D721Med (cell line): ENCODE measurements around the gene CDK5RAP2.

Experiments
- DNase-seq: peaks from one replicate; pipeline ENCODE4 v3.0.0; 2011; ENCODE audit warnings: low spot score; ENCODE audit not compliant: insufficient read length
- FAIRE-seq: peaks from 2 replicates; lab custom pipeline; 2011; peaks lifted over from hg19 to GRCh38; lab: Jason Lieb, UNC
- TF ChIP-seq, protein P1 (sequence below): IDR thresholded peaks from 2 replicates; pipeline ENCODE4 v1.5.1; 2012; ENCODE audit warnings: mild to moderate bottlenecking, control low read depth; ENCODE audit not compliant: insufficient read depth; ENCODE audit errors: missing control alignments

CDK5RAP2 gene

GRCh38 chr9:120486835-120487234, 93.1 kb downstream of the CDK5RAP2 start:
- FAIRE-seq (no peak), DNase-seq (no peak)
- TF ChIP-seq, protein P1, sequence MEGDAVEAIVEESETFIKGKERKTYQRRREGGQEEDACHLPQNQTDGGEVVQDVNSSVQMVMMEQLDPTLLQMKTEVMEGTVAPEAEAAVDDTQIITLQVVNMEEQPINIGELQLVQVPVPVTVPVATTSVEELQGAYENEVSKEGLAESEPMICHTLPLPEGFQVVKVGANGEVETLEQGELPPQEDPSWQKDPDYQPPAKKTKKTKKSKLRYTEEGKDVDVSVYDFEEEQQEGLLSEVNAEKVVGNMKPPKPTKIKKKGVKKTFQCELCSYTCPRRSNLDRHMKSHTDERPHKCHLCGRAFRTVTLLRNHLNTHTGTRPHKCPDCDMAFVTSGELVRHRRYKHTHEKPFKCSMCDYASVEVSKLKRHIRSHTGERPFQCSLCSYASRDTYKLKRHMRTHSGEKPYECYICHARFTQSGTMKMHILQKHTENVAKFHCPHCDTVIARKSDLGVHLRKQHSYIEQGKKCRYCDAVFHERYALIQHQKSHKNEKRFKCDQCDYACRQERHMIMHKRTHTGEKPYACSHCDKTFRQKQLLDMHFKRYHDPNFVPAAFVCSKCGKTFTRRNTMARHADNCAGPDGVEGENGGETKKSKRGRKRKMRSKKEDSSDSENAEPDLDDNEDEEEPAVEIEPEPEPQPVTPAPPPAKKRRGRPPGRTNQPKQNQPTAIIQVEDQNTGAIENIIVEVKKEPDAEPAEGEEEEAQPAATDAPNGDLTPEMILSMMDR, result no peak

- FAIRE-seq, result no peak
- no peak for DNase-seq
- TF ChIP-seq, protein P1, result no peak
Observed at GRCh38 chr9:120486347-120486746, 93.6 kb downstream of the CDK5RAP2 start.

GRCh38 chr9:120485788-120486187, 94.2 kb downstream of the CDK5RAP2 start:
- DNase-seq (no peak), FAIRE-seq (no peak)
- TF ChIP-seq, protein P1, result no peak

DNA sequence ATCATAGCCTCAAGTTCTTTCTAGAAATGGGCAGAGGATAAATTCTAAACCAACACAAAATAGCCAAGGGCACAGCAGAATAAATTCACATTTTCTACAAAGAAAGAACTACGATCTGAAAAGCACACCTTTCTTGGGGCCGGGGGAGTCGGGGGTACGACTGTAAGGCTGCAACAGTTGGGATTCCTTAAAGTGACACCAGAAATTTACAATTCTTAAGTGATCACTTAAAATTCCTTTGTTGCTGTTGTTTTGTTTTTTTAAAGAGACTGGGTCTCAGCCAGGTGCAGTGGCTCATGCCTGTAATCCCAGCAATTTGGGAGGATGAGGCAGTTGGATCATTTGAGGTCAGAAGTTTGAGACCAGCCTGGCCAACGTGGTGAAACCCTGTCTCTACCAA, 95.8 kb downstream of the CDK5RAP2 start:
- FAIRE-seq, result no peak
- TF ChIP-seq, protein P1, result no peak
- no peak for DNase-seq

- TF ChIP-seq, protein P1, result no peak
- FAIRE-seq, result no peak
Observed at GRCh38 chr9:120482424-120483186, 97.4 kb downstream of the CDK5RAP2 start.

DNA sequence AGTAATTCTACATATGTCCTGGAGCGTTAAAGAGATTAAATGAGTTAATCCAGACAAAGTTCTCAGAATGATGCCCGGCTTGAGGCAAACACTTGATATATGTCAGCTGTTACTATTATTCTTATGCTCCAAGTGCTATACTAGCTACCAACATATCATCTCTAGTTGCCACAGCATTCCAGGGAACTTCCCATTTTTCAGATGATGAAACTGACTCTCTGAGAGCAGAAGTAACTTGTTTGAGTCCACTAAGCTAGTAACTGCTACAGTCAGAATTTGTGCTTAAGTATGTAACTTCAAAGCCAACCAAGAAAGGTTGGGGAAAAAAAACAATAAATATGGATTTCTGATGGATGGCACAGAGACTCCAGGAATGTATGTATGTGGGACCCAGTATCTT, 98.1 kb downstream of the CDK5RAP2 start:
- FAIRE-seq, result no peak
- DNase-seq, result no peak
- TF ChIP-seq, protein P1, result no peak

More at GRCh38 chr9:120482424-120483186, 97.4 kb downstream of the CDK5RAP2 start:
- DNase-seq, result no peak

- FAIRE-seq, result no peak
- no peak for DNase-seq
- TF ChIP-seq, protein P1, result no peak
Observed at GRCh38 chr9:120481248-120481647, 98.7 kb downstream of the CDK5RAP2 start.
